HL-60 (cell line): ENCODE data around the gene ZDHHC21.

Source experiments
- CTCF ChIP-seq: IDR thresholded peaks from one replicate; pipeline ENCODE4 v1.5.1; 2011; ENCODE audit warnings: low read length, control low read depth, inconsistent platforms; ENCODE audit not compliant: insufficient read depth
- GABPA ChIP-seq: IDR thresholded peaks from 2 replicates; pipeline ENCODE4 v1.6.1; 2012; ENCODE audit warnings: low read depth
- POLR2AphosphoS5 ChIP-seq: IDR thresholded peaks from 2 replicates; pipeline ENCODE4 v1.6.1; 2012; ENCODE audit warnings: low read depth
- REST ChIP-seq: IDR thresholded peaks from 2 replicates; pipeline ENCODE4 v1.6.1; 2012; ENCODE audit warnings: low read depth; ENCODE audit not compliant: insufficient replicate concordance
- SPI1 ChIP-seq: IDR thresholded peaks from 2 replicates; pipeline ENCODE4 v1.6.1; 2012; ENCODE audit warnings: low read depth, mild to moderate bottlenecking, borderline replicate concordance

DNA sequence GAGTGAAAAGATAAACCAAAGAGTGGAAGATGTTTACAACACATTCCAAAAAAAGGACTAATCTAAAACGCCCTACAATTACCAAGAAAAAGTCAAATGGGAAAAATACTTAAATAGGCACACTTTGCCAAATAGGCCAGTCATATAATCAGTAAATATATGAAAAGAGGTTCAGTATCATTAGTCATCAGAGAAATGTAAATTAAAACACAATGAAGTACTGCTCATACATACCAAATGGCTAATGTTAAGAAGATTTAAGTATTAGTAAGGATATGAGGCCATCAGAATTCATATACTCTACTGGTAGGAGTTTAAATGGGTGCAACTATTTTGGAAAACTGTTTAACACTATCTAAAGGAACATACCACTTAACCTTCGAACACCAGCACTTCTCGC, 47.6 kb downstream of the ZDHHC21 start:
- TF ChIP-seq REST (no peak), POLR2AphosphoS5 (no peak), CTCF (no peak), GABPA (no peak), SPI1 (no peak)
